GM12878 (cell line): ENCODE data around the gene OTUD5. TPM values are rescaled to one million over a fixed set of nuclear protein-coding genes. Genes with fewer than 3 reads are reported as not detected.

Experiments
- ATAC-seq: fragments of 200-7000 bp; cut with Tn5 transposase; 3 replicates; pipeline ENCODE4 v1.9.1; 2020; ENCODE audit warnings: mild to moderate bottlenecking, moderate library complexity
- BruUV-seq: library from RNA; stranded (reverse); fragments of 400-500 nt; replicated peaks from 2 replicates; lab custom pipeline; 2021; lab: Mats Ljungman, UMichigan
- CTCF ChIA-PET: fragments of 300-600 bp; sonication (Branson Sonifier 250); formaldehyde crosslinking; extraction: SDS; loops from one replicate; lab custom pipeline; 2021; ENCODE audit warnings: inconsistent platforms; lab: Yijun Ruan, JAX
- POLR2A ChIA-PET: fragments of 350-600 bp; formaldehyde crosslinking; extraction: SDS; loops from one replicate; lab custom pipeline; 2021; ENCODE audit warnings: inconsistent platforms; lab: Charles Lee
- RAD21 ChIA-PET: fragments of 300-600 bp; sonication (Branson Sonifier 250); formaldehyde crosslinking; loops from one replicate; lab custom pipeline; 2023; ENCODE audit warnings: antibody characterized with exemption; ENCODE audit not compliant: unreplicated experiment; lab: Charles Lee
- SMC1A ChIA-PET: fragments of 300-600 bp; sonication (Branson Sonifier 250); formaldehyde crosslinking; loops from one replicate; lab custom pipeline; 2023; ENCODE audit not compliant: unreplicated experiment, uncharacterized antibody; lab: Charles Lee
- DNase-seq: peaks from one replicate; pipeline ENCODE4 v3.0.0-alpha.2; 2011; ENCODE audit warnings: low read depth, low spot score
- FAIRE-seq: peaks from 3 replicates; lab custom pipeline; 2011; peaks lifted over from hg19 to GRCh38; lab: Jason Lieb, UNC
- H2AFZ ChIP-seq: 2 replicates; pipeline ENCODE4 v1.6.0; 2011; ENCODE audit warnings: low read depth, low read length, control low read depth; ENCODE audit not compliant: control insufficient read depth
- H3K27ac ChIP-seq: 2 replicates; pipeline ENCODE4 v1.5.1; 2011; ENCODE audit warnings: control low read depth; ENCODE audit not compliant: control insufficient read depth, insufficient read depth
- H3K27me3 ChIP-seq, 2 experiments: replicated peaks in 1 of 2; 2 replicates each; pipeline versions ENCODE4 v1.6.0 to v1.6.1; 2011; ENCODE audit warnings: low read length in 1 of 2; ENCODE audit not compliant: control insufficient read depth in 2 of 2, insufficient read depth in 2 of 2
- H3K36me3 ChIP-seq, 2 experiments: 2 replicates each; pipeline ENCODE4 v1.5.1; 2011; ENCODE audit warnings: low read length in 1 of 2; ENCODE audit not compliant: control insufficient read depth in 2 of 2, insufficient read depth in 2 of 2
- H3K4me1 ChIP-seq: 2 replicates; pipeline ENCODE4 v1.6.1; 2011; ENCODE audit warnings: mild to moderate bottlenecking, low read length, moderate library complexity, mixed read lengths; ENCODE audit not compliant: control insufficient read depth, insufficient read depth
- H3K4me2 ChIP-seq: 2 replicates; pipeline ENCODE4 v1.6.0; 2011; ENCODE audit warnings: control low read depth; ENCODE audit not compliant: control insufficient read depth, insufficient read depth
- H3K4me3 ChIP-seq: fragments of 200-600 bp; sonication (generic); 2 replicates; pipeline ENCODE4 v1.5.1; 2016
- H3K79me2 ChIP-seq: 2 replicates; pipeline ENCODE4 v1.6.0; 2011; ENCODE audit warnings: low read length; ENCODE audit not compliant: control insufficient read depth, insufficient read depth
- H3K9ac ChIP-seq: 2 replicates; pipeline ENCODE4 v1.8.0; 2011; ENCODE audit warnings: low read length, control low read depth, mixed read lengths; ENCODE audit not compliant: control insufficient read depth, insufficient read depth
- H3K9me3 ChIP-seq: replicated peaks from 3 replicates; pipeline ENCODE4 v1.5.1; 2011; ENCODE audit warnings: mild to moderate bottlenecking, low read length; ENCODE audit not compliant: control insufficient read depth, insufficient read depth
- H4K20me1 ChIP-seq: 2 replicates; pipeline ENCODE4 v1.6.0; 2011; ENCODE audit not compliant: control insufficient read depth, insufficient read depth
- BACH1 ChIP-seq: fragments of 450-650 bp; IDR thresholded peaks from 2 replicates; pipeline ENCODE4 v1.6.1; 2017; ENCODE audit warnings: mild to moderate bottlenecking, borderline replicate concordance
- BHLHE40 ChIP-seq, 2 experiments: fragments of 450-650 bp in 1 of 2; IDR thresholded peaks; 2 replicates each; pipeline ENCODE4 v1.6.1; 2011 to 2017; ENCODE audit warnings: low read depth in 2 of 2, borderline replicate concordance in 1 of 2, improper control_type of control experiment in 1 of 2, low read length in 1 of 2, mild to moderate bottlenecking in 1 of 2
- CREM ChIP-seq: IDR thresholded peaks from 2 replicates; pipeline ENCODE4 v1.6.1; 2014; ENCODE audit warnings: antibody characterized with exemption, low read depth
- DPF2 ChIP-seq: fragments of 450-650 bp; IDR thresholded peaks from 2 replicates; pipeline ENCODE4 v1.6.1; 2017; ENCODE audit warnings: mild to moderate bottlenecking
- EZH2 ChIP-seq: IDR thresholded peaks from 2 replicates; pipeline ENCODE4 v1.6.1; 2012; ENCODE audit warnings: low read depth, mild to moderate bottlenecking, control low read depth, inconsistent platforms, low read length, borderline replicate concordance; ENCODE audit not compliant: control insufficient read depth
- IRF5 ChIP-seq: fragments of 450-650 bp; IDR thresholded peaks from 2 replicates; pipeline ENCODE4 v1.6.1; 2017; ENCODE audit warnings: borderline replicate concordance
- LARP7 ChIP-seq: fragments of 450-650 bp; IDR thresholded peaks from 2 replicates; pipeline ENCODE4 v1.6.1; 2017; ENCODE audit warnings: mild to moderate bottlenecking
- MEF2B ChIP-seq: fragments of 450-650 bp; IDR thresholded peaks from 2 replicates; pipeline ENCODE4 v1.6.1; 2018; ENCODE audit warnings: mild to moderate bottlenecking, moderate library complexity; ENCODE audit not compliant: partially characterized antibody, poor library complexity, severe bottlenecking
- NRF1 ChIP-seq: conservative IDR thresholded peaks from 2 replicates; pipeline ENCODE4 v1.6.1; 2011; ENCODE audit warnings: mild to moderate bottlenecking, low read depth, low read length, improper control_type of control experiment
- PRDM15 ChIP-seq: fragments of 450-650 bp; formaldehyde crosslinking; IDR thresholded peaks from 2 replicates; pipeline ENCODE4 v1.4.0; 2020; ENCODE audit warnings: mild to moderate bottlenecking, moderate library complexity
- RBBP5 ChIP-seq: fragments of 200-600 bp; sonication (generic); conservative IDR thresholded peaks from 2 replicates; pipeline ENCODE4 v1.6.1; 2016
- SMAD1 ChIP-seq: fragments of 450-650 bp; IDR thresholded peaks from 2 replicates; pipeline ENCODE4 v1.6.1; 2018; ENCODE audit warnings: mild to moderate bottlenecking, low read depth; ENCODE audit not compliant: partially characterized antibody
- SREBF1 ChIP-seq: IDR thresholded peaks from 2 replicates; pipeline ENCODE4 v1.6.1; 2012; ENCODE audit warnings: mild to moderate bottlenecking, low read length
- SUPT20H ChIP-seq: IDR thresholded peaks from 2 replicates; pipeline ENCODE4 v1.6.1; 2011; ENCODE audit warnings: low read depth, mild to moderate bottlenecking, low read length, moderate library complexity, borderline replicate concordance; ENCODE audit not compliant: control insufficient read depth
- WGBS: methylation state at CpG from one replicate; pipeline ENCODE4 v1.1.6; 2016; ENCODE audit warnings: low lambda C conversion rate; ENCODE audit not compliant: insufficient replicate concordance, insufficient coverage; ENCODE audit errors: missing lambda C conversion rate; 5-methylcytosine and 5-hydroxymethylcytosine counted together
- in situ Hi-C: fragments of 300-500 bp; cut with MboI; formaldehyde crosslinking; loops from 9 replicates; pipeline ENCODE4 v1.14.3; 2018; ENCODE audit warnings: mixed read lengths
- intact Hi-C: fragments of 100-400 bp; cut with micrococcal nuclease; formaldehyde crosslinking; loops from one replicate; pipeline ENCODE4 v1.14.2; 2022; ENCODE audit not compliant: unreplicated experiment
- polyA plus RNA-seq, 11 experiments: library from polyadenylated mRNA; depleted of rRNA in 4 of 11; unstranded in 6 of 11; stranded (reverse) in 5 of 11; fragments of >200 nt; fragmentation: Nextera tagmentation in 4 of 11; fragmentation: Illumina TruSeq in 1 of 11; extraction: Ambion mirVana in 4 of 11; extraction: Trizol in 1 of 11; gene quantifications; 1 replicate in 1 of 11; 2 replicates in 10 of 11; pipeline versions ENCODE4 v1.2.1 to v1.2.3, GENCODE V29; 2011 to 2016; ENCODE audit warnings: inconsistent platforms in 2 of 11, missing spikeins in 2 of 11, low read depth in 1 of 11
- total RNA-seq, 4 experiments: library from RNA; depleted of rRNA in 3 of 4; stranded (reverse); fragments of >200 nt in 3 of 4; fragmentation: Illumina TruSeq in 1 of 4; extraction: Trizol in 1 of 4; gene quantifications; 2 replicates each; pipeline versions ENCODE4 v1.2.1 to v1.2.3, GENCODE V29; 2013 to 2021
- TF ChIP-seq, protein P1 (sequence below): fragments of 450-650 bp; conservative IDR thresholded peaks from 2 replicates; pipeline ENCODE4 v1.6.1; 2017; ENCODE audit warnings: mild to moderate bottlenecking, moderate library complexity

The OTUD5 gene
- total and polyA plus RNA-seq, 10 of the 15 experiments (the other 5 are each of a cell fraction or from before 2014, with no cell fraction given), result 2.0 to 50.3 (median 22.7) TPM

- Histone ChIP-seq H3K9me3 (no peaks in the 10 kb centered on the region; the same call in 2 of the 3 replicates), H3K36me3 (no peaks in the 10 kb centered on the region), H3K79me2 (peaks cover 46% of the 10 kb centered on the region), H3K27me3 (no peaks in the 10 kb centered on the region), H3K4me1 (peaks cover 7% of the 10 kb centered on the region), H4K20me1 (no peaks in the 10 kb centered on the region; the same call in 1 of the 2 replicates), H3K4me2 (peak overlapping the region; percentile 87), H2AFZ (no peak overlapping the region), H3K9ac (peak overlapping the region; percentile 82), H3K4me3 (peak overlapping the region; percentile 61), H3K27ac (peak overlapping the region; percentile 66)
- FAIRE-seq (no peak), DNase-seq (no peak), ATAC-seq (0 out of 3 replicates have a peak, but pooled peaks have one; percentile 4)
- WGBS, result 18% methylated on average over 49 of the region's 61 CpGs
- ChIA-PET POLR2A (interaction anchor here (0.6 to 1.2 kb wide), 4 partner anchors 14 to 62 kb away, joined by 3 read pairs; no protein-coding TSS in a partner anchor), RAD21 (interaction anchor here (1.8 kb wide), 1 partner anchor 10 kb away, joined by 5 read pairs; no protein-coding TSS in a partner anchor), SMC1A (interaction anchor here (2.8 kb wide), 1 partner anchor 20 kb away, joined by 7 read pairs; no protein-coding TSS in a partner anchor), CTCF (interaction anchor here (1.2 to 3.6 kb wide), 2 partner anchors 11 to 18 kb away, joined by 4 to 17 read pairs; no protein-coding TSS in a partner anchor)
- BruUV-seq, result no TSS peak
- intact Hi-C loops, result loop anchor here (5.0 kb wide), 2 partner anchors 40 to 155 kb away; partner anchors contain the start of genes HDAC6 and PIM2
- in situ Hi-C loops, result no loop called here
- TF ChIP-seq LARP7, result peak; percentile 68; the same call in 1 of the 2 replicates
- peak in 1 of 2 experiments; percentile 35; a peak in 2 of 4 replicates for TF ChIP-seq BHLHE40 (IDR thresholded peaks at IDR 0.05; ENCODE audit: borderline replicate concordance in 1 of 2, low read depth in 2 of 2, low read length in 1 of 2)
- TF ChIP-seq EZH2, result no peak
- TF ChIP-seq RBBP5, result no peak
- TF ChIP-seq SUPT20H, result no peak
- no peak for TF ChIP-seq CREM
- TF ChIP-seq, protein P1, sequence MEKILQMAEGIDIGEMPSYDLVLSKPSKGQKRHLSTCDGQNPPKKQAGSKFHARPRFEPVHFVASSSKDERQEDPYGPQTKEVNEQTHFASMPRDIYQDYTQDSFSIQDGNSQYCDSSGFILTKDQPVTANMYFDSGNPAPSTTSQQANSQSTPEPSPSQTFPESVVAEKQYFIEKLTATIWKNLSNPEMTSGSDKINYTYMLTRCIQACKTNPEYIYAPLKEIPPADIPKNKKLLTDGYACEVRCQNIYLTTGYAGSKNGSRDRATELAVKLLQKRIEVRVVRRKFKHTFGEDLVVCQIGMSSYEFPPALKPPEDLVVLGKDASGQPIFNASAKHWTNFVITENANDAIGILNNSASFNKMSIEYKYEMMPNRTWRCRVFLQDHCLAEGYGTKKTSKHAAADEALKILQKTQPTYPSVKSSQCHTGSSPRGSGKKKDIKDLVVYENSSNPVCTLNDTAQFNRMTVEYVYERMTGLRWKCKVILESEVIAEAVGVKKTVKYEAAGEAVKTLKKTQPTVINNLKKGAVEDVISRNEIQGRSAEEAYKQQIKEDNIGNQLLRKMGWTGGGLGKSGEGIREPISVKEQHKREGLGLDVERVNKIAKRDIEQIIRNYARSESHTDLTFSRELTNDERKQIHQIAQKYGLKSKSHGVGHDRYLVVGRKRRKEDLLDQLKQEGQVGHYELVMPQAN, result 0 out of 2 replicates have a peak, but pooled peaks have one; percentile 54
- TF ChIP-seq SREBF1, result no peak
- TF ChIP-seq DPF2, result 0 out of 2 replicates have a peak, but pooled peaks have one; percentile 55
- no peak for TF ChIP-seq SMAD1
- no peak for TF ChIP-seq NRF1
- no peak for TF ChIP-seq IRF5
- peak; percentile 15 for TF ChIP-seq MEF2B
- TF ChIP-seq BACH1, result peak; percentile 44; the same call in 1 of the 2 replicates
- TF ChIP-seq PRDM15, result no peak
These were observed 536 bp downstream of the OTUD5 start for GRCh38 chrX:48956728-48957414.
